GM21423 (cell line): ENCODE results near the gene OR12D2.
"Not testable (repeated sequence)": the region's sequence is repeated elsewhere in the genome, so short reads cannot be mapped to it uniquely, and the experiment has no call there.

Experiments
- ATAC-seq: cut with Tn5 transposase; IDR thresholded peaks from one replicate; pipeline ENCODE4 v1.9.1; 2021; ENCODE audit warnings: mild to moderate bottlenecking, moderate library complexity; ENCODE audit not compliant: unreplicated experiment

Gene OR12D2

GRCh38 chr6:29395331-29395730 lies at the start of gene OR12D2:
Gene OR12D2 (plus strand): TSS chr6:29395631. CDS start chr6:29396700, 1,069 bp downstream.
- ATAC-seq = no peak

- ATAC-seq = not testable (repeated sequence)
Observed at GRCh38 chr6:29349348-29349747, 46.1 kb upstream of the OR12D2 start.

- no peak for ATAC-seq
Observed at GRCh38 chr6:29354980-29355379, 40.5 kb upstream of the OR12D2 start.

GRCh38 chr6:29355603-29356002 lies 39.8 kb upstream of the OR12D2 start:
- ATAC-seq = no peak

GRCh38 chr6:29368765-29369164 lies 26.7 kb upstream of the OR12D2 start, which contains the start of gene OR5V1:
Gene OR5V1 (minus strand): TSS chr6:29368865. CDS start chr6:29356195, 12,670 bp downstream.
- no peak for ATAC-seq

GRCh38 chr6:29375191-29375590 lies 20.2 kb upstream of the OR12D2 start, which contains the start of gene OR12D3:
Gene OR12D3 (minus strand): TSS chr6:29375291. CDS start chr6:29375287, 4 bp downstream.
- no peak for ATAC-seq

- ATAC-seq = no peak
Observed at GRCh38 chr6:29376003-29376402, 19.4 kb upstream of the OR12D2 start.

- no peak for ATAC-seq
Observed at GRCh38 chr6:29388533-29388932, 6.9 kb upstream of the OR12D2 start.

GRCh38 chr6:29399525-29399924 lies 4.1 kb downstream of the OR12D2 start:
- no peak for ATAC-seq

- no peak for ATAC-seq
Observed at GRCh38 chr6:29403801-29404200, 8.4 kb downstream of the OR12D2 start.

GRCh38 chr6:29414588-29414987 lies 19.2 kb downstream of the OR12D2 start, which contains the start of gene OR12D1:
Gene OR12D1 (plus strand): TSS chr6:29414928.
- ATAC-seq = no peak

GRCh38 chr6:29419516-29419915 lies 24.1 kb downstream of the OR12D2 start:
- ATAC-seq = no peak

- no peak for ATAC-seq
Observed at GRCh38 chr6:29424168-29424567, 28.7 kb downstream of the OR12D2 start.

- no peak for ATAC-seq
Observed at GRCh38 chr6:29424575-29424974, 29.1 kb downstream of the OR12D2 start.

- no peak for ATAC-seq
Observed at GRCh38 chr6:29425075-29425474, 29.6 kb downstream of the OR12D2 start.

GRCh38 chr6:29426654-29427053 lies 31.2 kb downstream of the OR12D2 start:
- no peak for ATAC-seq

- not testable (repeated sequence) for ATAC-seq
Observed at GRCh38 chr6:29436730-29437129, 41.3 kb downstream of the OR12D2 start.

- ATAC-seq = no peak
Observed at GRCh38 chr6:29439006-29439405, 43.6 kb downstream of the OR12D2 start, which contains the start of gene OR10C1. Gene OR10C1 (plus strand): TSS chr6:29439306. CDS start chr6:29440016, 710 bp downstream.

GRCh38 chr6:29442719-29443118 lies 47.3 kb downstream of the OR12D2 start:
- no peak for ATAC-seq

- ATAC-seq = not testable (repeated sequence)
Observed at GRCh38 chr6:29444031-29444430, 48.6 kb downstream of the OR12D2 start.
